Gastroesophageal sphincter (tissue), 3 donors: Measurements from ENCODE around the gene INKA2.

Source experiments
- POLR2A ChIP-seq, 2 donors: fragments of 450-650 bp; IDR thresholded peaks; one replicate each; pipeline ENCODE4 v1.6.1; 2017; ENCODE audit warnings: antibody characterized with exemption in 2 of 2, mild to moderate bottlenecking in 2 of 2, moderate library complexity in 1 of 2
- POLR2AphosphoS5 ChIP-seq: sonication (generic); formaldehyde crosslinking; IDR thresholded peaks from one replicate; pipeline ENCODE4 v1.6.1; 2017; ENCODE audit warnings: antibody characterized with exemption
- TF ChIP-seq, protein P1 (sequence below), 4 experiments: fragments of 200-600 bp in 2 of 4; fragments of 450-650 bp in 2 of 4; sonication (generic) in 1 of 4; IDR thresholded peaks; one replicate each; pipeline ENCODE4 v1.5.1; 2017 to 2019; ENCODE audit warnings: antibody characterized with exemption in 4 of 4, mild to moderate bottlenecking in 2 of 4, moderate library complexity in 2 of 4

DNA sequence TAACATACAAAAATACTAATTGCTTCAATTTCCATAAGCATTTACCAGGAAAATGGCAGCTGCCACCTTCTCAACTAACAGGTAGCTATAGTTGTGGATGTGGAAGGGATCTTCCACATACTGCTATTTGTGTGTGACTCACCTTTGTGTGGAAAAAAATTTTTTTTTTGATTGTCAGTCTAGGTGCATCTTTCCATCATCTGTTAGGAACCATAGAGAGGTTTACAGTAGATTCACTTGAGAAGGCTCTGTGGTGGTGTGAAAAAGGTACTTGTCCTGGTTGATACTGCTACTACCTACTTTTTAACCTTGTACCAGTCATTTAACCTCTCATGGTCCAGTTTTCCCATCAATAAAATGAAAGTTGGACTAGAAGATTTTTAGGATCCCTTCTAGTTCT lies 29.4 kb upstream of the INKA2 start:
- TF ChIP-seq, protein P1, sequence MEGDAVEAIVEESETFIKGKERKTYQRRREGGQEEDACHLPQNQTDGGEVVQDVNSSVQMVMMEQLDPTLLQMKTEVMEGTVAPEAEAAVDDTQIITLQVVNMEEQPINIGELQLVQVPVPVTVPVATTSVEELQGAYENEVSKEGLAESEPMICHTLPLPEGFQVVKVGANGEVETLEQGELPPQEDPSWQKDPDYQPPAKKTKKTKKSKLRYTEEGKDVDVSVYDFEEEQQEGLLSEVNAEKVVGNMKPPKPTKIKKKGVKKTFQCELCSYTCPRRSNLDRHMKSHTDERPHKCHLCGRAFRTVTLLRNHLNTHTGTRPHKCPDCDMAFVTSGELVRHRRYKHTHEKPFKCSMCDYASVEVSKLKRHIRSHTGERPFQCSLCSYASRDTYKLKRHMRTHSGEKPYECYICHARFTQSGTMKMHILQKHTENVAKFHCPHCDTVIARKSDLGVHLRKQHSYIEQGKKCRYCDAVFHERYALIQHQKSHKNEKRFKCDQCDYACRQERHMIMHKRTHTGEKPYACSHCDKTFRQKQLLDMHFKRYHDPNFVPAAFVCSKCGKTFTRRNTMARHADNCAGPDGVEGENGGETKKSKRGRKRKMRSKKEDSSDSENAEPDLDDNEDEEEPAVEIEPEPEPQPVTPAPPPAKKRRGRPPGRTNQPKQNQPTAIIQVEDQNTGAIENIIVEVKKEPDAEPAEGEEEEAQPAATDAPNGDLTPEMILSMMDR (IDR thresholded peaks at IDR 0.05), result no peak
- TF ChIP-seq POLR2A (IDR thresholded peaks at IDR 0.05), result no peak
- no peak for TF ChIP-seq POLR2AphosphoS5
